A549 (cell line): Measurements from ENCODE around the gene LRRC1. TPM values are rescaled to one million over a fixed set of nuclear protein-coding genes. Genes with fewer than 3 reads are reported as not detected.

Experiments used
- ATAC-seq, 2 experiments: fragments of 200-7000 bp in 1 of 2; fragments of >200 bp in 1 of 2; cut with Nextera tagmentation in 1 of 2; cut with Tn5 transposase in 1 of 2; 3 replicates each; pipeline versions ENCODE4 v1.8.0 to v1.9.1; 2018 to 2020; ENCODE audit warnings: mild to moderate bottlenecking in 1 of 2, moderate library complexity in 1 of 2
- CTCF ChIA-PET: fragments of 300-600 bp; sonication (Branson Sonifier 250); formaldehyde crosslinking; extraction: SDS; loops from one replicate; lab custom pipeline; 2021; ENCODE audit warnings: antibody characterized with exemption, inconsistent platforms; lab: Yijun Ruan, JAX
- POLR2A ChIA-PET: fragments of 350-600 bp; formaldehyde crosslinking; extraction: SDS; loops from one replicate; lab custom pipeline; 2021; ENCODE audit warnings: antibody characterized with exemption, inconsistent platforms; lab: Yijun Ruan, JAX
- DNase-seq, 2 experiments: peaks; one replicate each; pipeline versions ENCODE4 v3.0.0 to v3.0.0-alpha.2; 2011 to 2016; ENCODE audit warnings: low read depth in 1 of 2, low spot score in 1 of 2
- FAIRE-seq: peaks from 2 replicates; lab custom pipeline; 2011; peaks lifted over from hg19 to GRCh38; lab: Jason Lieb, UNC
- H3K27ac ChIP-seq, 2 experiments: fragments of >200 bp; sonication (Bioruptor Twin); formaldehyde crosslinking; 3 replicates each; pipeline ENCODE4 v1.5.1; 2016 to 2017
- H3K4me1 ChIP-seq: fragments of >200 bp; sonication (Bioruptor Twin); formaldehyde crosslinking; 3 replicates; pipeline ENCODE4 v1.6.1; 2016
- H3K4me2 ChIP-seq: fragments of >200 bp; sonication (Bioruptor Twin); formaldehyde crosslinking; 3 replicates; pipeline ENCODE4 v1.6.1; 2016
- H3K4me3 ChIP-seq: fragments of >200 bp; sonication (Bioruptor Twin); formaldehyde crosslinking; 3 replicates; pipeline ENCODE4 v1.5.1; 2016
- H3K9me3 ChIP-seq: fragments of >200 bp; sonication (Bioruptor Twin); formaldehyde crosslinking; 3 replicates; pipeline ENCODE4 v1.6.1; 2016
- ATOH8 ChIP-seq: fragments of 250-450 bp; sonication (Bioruptor Pico); IDR thresholded peaks from 2 replicates; pipeline ENCODE4 v1.5.0; 2020; ENCODE audit warnings: low read depth, mild to moderate bottlenecking, moderate library complexity
- CBX8 ChIP-seq: fragments of 200-600 bp; sonication (generic); IDR thresholded peaks from 2 replicates; pipeline ENCODE4 v1.6.1; 2016
- CHD4 ChIP-seq: fragments of 200-600 bp; sonication (generic); IDR thresholded peaks from 2 replicates; pipeline ENCODE4 v1.6.1; 2016; ENCODE audit warnings: antibody characterized with exemption, mild to moderate bottlenecking, borderline replicate concordance
- CTCF ChIP-seq: fragments of >200 bp; sonication (Bioruptor Twin); formaldehyde crosslinking; IDR thresholded peaks from 3 replicates; pipeline ENCODE4 v1.5.1; 2016
- EHF ChIP-seq: fragments of 250-450 bp; sonication (Bioruptor Pico); IDR thresholded peaks from 2 replicates; pipeline ENCODE4 v1.5.0; 2020; ENCODE audit warnings: mild to moderate bottlenecking
- FOSL2 ChIP-seq, 2 experiments: fragments of 450-650 bp in 1 of 2; fragments of >200 bp in 1 of 2; sonication (Bioruptor Twin) in 1 of 2; formaldehyde crosslinking; IDR thresholded peaks; 2 replicates each; pipeline versions ENCODE4 v1.5.0 to v1.6.1; 2016 to 2020; ENCODE audit warnings: mild to moderate bottlenecking in 1 of 2, moderate library complexity in 1 of 2
- HDAC2 ChIP-seq: fragments of 200-600 bp; sonication (generic); IDR thresholded peaks from 2 replicates; pipeline ENCODE4 v1.6.1; 2016
- HMGXB4 ChIP-seq: fragments of 250-450 bp; sonication (Bioruptor Pico); IDR thresholded peaks from 2 replicates; pipeline ENCODE4 v1.5.0; 2021; ENCODE audit warnings: mild to moderate bottlenecking, moderate library complexity, borderline replicate concordance
- HOXA7 ChIP-seq: fragments of 250-450 bp; sonication (Bioruptor Pico); IDR thresholded peaks from 2 replicates; pipeline ENCODE4 v1.5.0; 2020; ENCODE audit warnings: mild to moderate bottlenecking, moderate library complexity
- MAZ ChIP-seq: fragments of 150-350 bp; IDR thresholded peaks from 2 replicates; pipeline ENCODE4 v1.6.1; 2014; ENCODE audit warnings: antibody characterized with exemption, low read depth, low read length, borderline replicate concordance
- POLR2A ChIP-seq: IDR thresholded peaks from 2 replicates; pipeline ENCODE4 v1.6.1; 2012; ENCODE audit warnings: mild to moderate bottlenecking, low read length
- RAD21 ChIP-seq, 2 experiments: fragments of >200 bp in 1 of 2; sonication (Bioruptor Twin) in 1 of 2; formaldehyde crosslinking in 1 of 2; IDR thresholded peaks in 1 of 2; conservative IDR thresholded peaks in 1 of 2; 2 replicates in 1 of 2; 3 replicates in 1 of 2; pipeline ENCODE4 v1.6.1; 2012 to 2018; ENCODE audit warnings: inconsistent platforms in 1 of 2
- RCOR1 ChIP-seq: fragments of 150-350 bp; IDR thresholded peaks from 2 replicates; pipeline ENCODE4 v1.6.1; 2014; ENCODE audit warnings: antibody characterized with exemption, low read length, low read depth
- SMC3 ChIP-seq: fragments of >200 bp; sonication (Bioruptor Twin); formaldehyde crosslinking; IDR thresholded peaks from 3 replicates; pipeline ENCODE4 v1.6.1; 2018; ENCODE audit warnings: inconsistent platforms
- SREBF2 ChIP-seq: fragments of 450-650 bp; IDR thresholded peaks from 2 replicates; pipeline ENCODE4 v1.6.1; 2014; ENCODE audit warnings: mild to moderate bottlenecking, moderate library complexity
- TP53 ChIP-seq: fragments of 250-450 bp; sonication (Bioruptor Pico); IDR thresholded peaks from 2 replicates; pipeline ENCODE4 v1.5.0; 2021; ENCODE audit warnings: mild to moderate bottlenecking, moderate library complexity
- WGBS: methylation state at CpG from one replicate; pipeline ENCODE4 v1.1.6; 2017; ENCODE audit errors: missing lambda C conversion rate; 5-methylcytosine and 5-hydroxymethylcytosine counted together
- polyA plus RNA-seq, 4 experiments: library from polyadenylated mRNA; depleted of rRNA in 3 of 4; stranded (reverse); fragments of >200 nt; fragmentation: RNase III in 1 of 4; extraction: RNeasy Plus Mini Kit Qiagen cat#74134 plus additional on column Dnase treatment in 1 of 4; gene quantifications; 2 replicates in 3 of 4; 3 replicates in 1 of 4; pipeline ENCODE4 v1.2.3, GENCODE V29; 2011 to 2017

The LRRC1 gene
- polyA plus RNA-seq, 2 of the 4 experiments (the other 2 are of a cell fraction): 5.2 to 8.0 TPM

- no peak overlapping the region for H3K4me3 ChIP-seq
- ChIA-PET POLR2A (no interaction called here), CTCF (no interaction called here)
- no peak for FAIRE-seq
- H3K4me1 ChIP-seq: peaks cover 13% of the 10 kb centered on the region; the same call in 2 of the 3 replicates
- DNase-seq: no peak
- H3K27ac ChIP-seq: no peak overlapping the region
- ATAC-seq: no peak
- H3K4me2 ChIP-seq: no peak overlapping the region
- WGBS: 98% methylated on average over 2 of the region's 2 CpGs
- no peak for TF ChIP-seq CHD4
- TF ChIP-seq CBX8: no peak
- TF ChIP-seq, all 56 proteins: peak for 0
- H3K9me3 ChIP-seq: no peaks in the 10 kb centered on the region
Observed at GRCh38 chr6:53860511-53860910, 65.7 kb downstream of the LRRC1 start.

GRCh38 chr6:53861518-53861917 is 66.7 kb downstream of the LRRC1 start:
- H3K27ac ChIP-seq: no peak overlapping the region
- no peak overlapping the region for H3K4me2 ChIP-seq
- H3K9me3 ChIP-seq: no peaks in the 10 kb centered on the region
- H3K4me1 ChIP-seq: peaks cover 13% of the 10 kb centered on the region; the same call in 2 of the 3 replicates
- WGBS: 86% methylated on average over 3 of the region's 3 CpGs
- CTCF ChIA-PET: interaction anchor here (0.5 kb wide), 1 partner anchor 8 kb away, joined by 3 read pairs; no protein-coding TSS in a partner anchor
- DNase-seq: no peak
- POLR2A ChIA-PET: no interaction called here
- no peak for TF ChIP-seq HMGXB4
- no peak for TF ChIP-seq TP53 (CRISPR knock-in tag)
- no peak for TF ChIP-seq SMC3
- TF ChIP-seq RAD21 (conservative IDR thresholded peaks at IDR 0.05 in 1 of 2, IDR thresholded peaks at IDR 0.05 in 1 of 2): no peak
- TF ChIP-seq CTCF: no peak
- no peak for TF ChIP-seq EHF (CRISPR knock-in tag)
- no peak for TF ChIP-seq RCOR1
- TF ChIP-seq HDAC2: no peak
- no peak for TF ChIP-seq ATOH8 (CRISPR knock-in tag)
- no peak for TF ChIP-seq MAZ
- TF ChIP-seq FOSL2 (IDR thresholded peaks at IDR 0.05): no peak
- no peak for TF ChIP-seq FOSL2 (CRISPR knock-in tag; IDR thresholded peaks at IDR 0.05)
- no peak for TF ChIP-seq HOXA7 (CRISPR knock-in tag)
- ATAC-seq: no peak
- H3K4me3 ChIP-seq: no peak overlapping the region
- no peak for FAIRE-seq

- Histone ChIP-seq H3K4me1 (peaks cover 13% of the 10 kb centered on the region; the same call in 2 of the 3 replicates), H3K27ac (no peak overlapping the region), H3K4me2 (no peak overlapping the region), H3K4me3 (no peak overlapping the region), H3K9me3 (no peaks in the 10 kb centered on the region)
- CTCF ChIA-PET: interaction anchor here (0.6 to 1.1 kb wide), 2 partner anchors 14 to 153 kb away, joined by 3 read pairs; no protein-coding TSS in a partner anchor
- FAIRE-seq: no peak
- peak; percentile 44 to 47; a peak in 1 of 6 replicates for ATAC-seq
- TF ChIP-seq SREBF2 (no peak), POLR2A (no peak)
- POLR2A ChIA-PET: no interaction called here
- 84% methylated on average over 7 of the region's 7 CpGs for WGBS
- no peak for DNase-seq
Observed at GRCh38 chr6:53862662-53863462, 68.1 kb downstream of the LRRC1 start.
